ENCODE data around the gene OTOA. TPM values are rescaled to one million over a fixed set of nuclear protein-coding genes. Genes with fewer than 3 reads are reported as not detected.

Gene OTOA
- total and polyA plus RNA-seq, 2 of the 8 experiments (the other 6 are each of a cell fraction or from before 2014, with no cell fraction given) = 0.06 to 0.32 TPM

DNA sequence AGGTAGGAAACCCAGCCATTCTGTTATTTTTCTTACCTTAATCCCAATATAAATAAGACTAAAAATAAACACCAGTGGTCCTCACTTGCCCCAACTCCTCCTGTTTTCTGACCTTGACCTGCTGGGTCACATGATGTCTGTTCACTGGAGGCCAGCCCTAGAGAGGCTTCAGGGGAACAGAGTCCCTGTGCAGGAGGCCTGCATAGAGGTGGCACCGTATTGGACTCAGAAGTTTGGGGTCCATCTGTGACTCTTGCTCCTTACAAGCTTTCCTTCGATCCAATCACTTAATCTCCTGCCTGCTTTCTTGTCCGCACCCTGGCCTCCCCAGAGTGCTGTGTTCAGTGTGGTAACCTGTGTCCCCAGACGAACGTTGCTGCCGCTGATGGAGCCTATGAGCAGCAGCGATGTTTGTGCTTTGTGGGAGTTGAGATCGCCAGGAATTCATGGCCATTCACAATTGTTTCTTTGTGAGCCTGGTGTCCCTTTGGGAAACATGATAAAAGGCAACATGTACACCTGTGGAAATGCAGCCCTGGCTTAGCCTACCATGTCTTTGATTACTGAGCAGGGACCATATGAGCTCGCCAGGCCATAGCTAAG, 16.1 kb upstream of the OTOA start:
- DNase-seq (ENCODE audit: low read depth in 1 of 2, low spot score in 2 of 2) = no peak
- H3K9ac ChIP-seq (replicated peaks in 1 of 4; ENCODE audit: extremely low read depth in 1 of 4, low read depth in 3 of 4, low read length in 3 of 4) = peak overlapping the region in 1 of 4 experiments; percentile 27; a peak in 1 of 7 replicates

More for the DNA sequence above, 16.1 kb upstream of the OTOA start:
- ChIA-PET POLR2A (ENCODE audit: partially characterized antibody) (no interaction called here), CTCF (ENCODE audit: partially characterized antibody) (interaction anchor here (1.0 to 3.8 kb wide), 4 partner anchors 9 to 61 kb away, joined by 3 to 25 read pairs (median 4); no protein-coding TSS in a partner anchor)
- Histone ChIP-seq H3K18ac (ENCODE audit: extremely low read depth, low read length) (no peak overlapping the region), H3K4me2 (ENCODE audit: insufficient read depth in 1 of 2, low read depth in 2 of 2, low read length in 2 of 2) (no peak overlapping the region), H2BK15ac (ENCODE audit: low read length) (no peak overlapping the region), H3K23me2 (ENCODE audit: low read depth, low read length) (no peaks in the 10 kb centered on the region), H4K20me1 (replicated peaks in 1 of 2; ENCODE audit: control insufficient read depth in 1 of 2, insufficient read depth in 2 of 2, low read length in 2 of 2) (peaks cover 0 to 3% of the 10 kb centered on the region in 2 experiments), H3K4me1 (replicated peaks in 1 of 4; ENCODE audit: control insufficient read depth in 3 of 4, insufficient read depth in 4 of 4, low read length in 3 of 4) (no peaks in the 10 kb centered on the region), H3K9me3 (ENCODE audit: insufficient read depth in 2 of 2, low read depth in 1 of 2, low read length in 1 of 2) (no peaks in the 10 kb centered on the region), H4K91ac (replicated peaks; ENCODE audit: insufficient read length, low read length) (no peak overlapping the region), H2AFZ (ENCODE audit: low read length) (no peak overlapping the region), H4K5ac (ENCODE audit: insufficient read length, low read depth, low read length) (no peak overlapping the region), H2AK5ac (ENCODE audit: low read depth, low read length) (no peak overlapping the region), H3K56ac (replicated peaks; ENCODE audit: insufficient read length, low read depth, low read length) (no peak overlapping the region), H3K79me2 (ENCODE audit: control insufficient read depth in 1 of 2, insufficient read depth in 2 of 2, low read length in 2 of 2) (peaks cover 0 to 8% of the 10 kb centered on the region in 2 experiments; a peak in 1 of 4 replicates), H3K23ac (ENCODE audit: insufficient read length) (no peak overlapping the region), H2BK12ac (ENCODE audit: low read depth, low read length) (no peak overlapping the region), H2BK5ac (ENCODE audit: low read depth, low read length) (no peak overlapping the region), H3K36me3 (ENCODE audit: control insufficient read depth in 2 of 4, insufficient read depth in 4 of 4, low read length in 3 of 4) (no peaks in the 10 kb centered on the region), H3K27ac (ENCODE audit: low read depth, low read length) (no peak overlapping the region), H3K14ac (ENCODE audit: insufficient read length) (no peak overlapping the region), H4K8ac (ENCODE audit: extremely low read depth, insufficient read depth, low read length) (peak overlapping the region; percentile 51; the same call in 1 of the 2 replicates), H3K4ac (replicated peaks; ENCODE audit: insufficient read length, low read depth, low read length) (no peak overlapping the region), H2BK20ac (ENCODE audit: low read length) (no peak overlapping the region), H2BK120ac (replicated peaks; ENCODE audit: low read depth, low read length) (no peak overlapping the region), H3K4me3 (ENCODE audit: extremely low read depth in 1 of 4, insufficient read depth in 2 of 4, low read depth in 3 of 4, low read length in 4 of 4) (no peak overlapping the region), H3K27me3 (replicated peaks in 1 of 4; ENCODE audit: control insufficient read depth in 3 of 4, extremely low read depth in 1 of 4, insufficient read depth in 3 of 4, low read length in 3 of 4) (no peaks in the 10 kb centered on the region), H3K79me1 (ENCODE audit: low read depth, low read length) (peaks cover 2% of the 10 kb centered on the region; the same call in 1 of the 2 replicates)
- no peak for FAIRE-seq
- 94% methylated on average over 9 of the region's 9 CpGs; no CpG with 5 or more reads in 1 of the 2 experiments for WGBS, 2 experiments (ENCODE audit: extremely low coverage in 1 of 2, insufficient coverage in 1 of 2, insufficient read length in 1 of 2, insufficient replicate concordance in 2 of 2, low coverage in 1 of 2, low lambda C conversion rate in 2 of 2, missing lambda C conversion rate in 1 of 2)
- TF ChIP-seq SUZ12 (IDR thresholded peaks at IDR 0.05; ENCODE audit: low read length) = no peak

Measured in H1 (cell line).